ENCODE results near the gene ADGRL3. TPM values are rescaled to one million over a fixed set of nuclear protein-coding genes. Genes with fewer than 3 reads are reported as not detected.

The ADGRL3 gene
- total and polyA plus RNA-seq, 7 donors, result under 0.01 to 11.9 (median 5.4) TPM

GRCh38 chr4:62096881-62097280, 896.8 kb downstream of the ADGRL3 start:
- Histone ChIP-seq H3K27me3 (no peaks in the 10 kb centered on the region), H3K27ac (no peak overlapping the region), H3K36me3 (no peaks in the 10 kb centered on the region), H3K4me1 (no peaks in the 10 kb centered on the region), H3K9me3 (peaks cover 0 to 3% (median 0%) of the 10 kb centered on the region in 4 donors), H3K4me3 (no peak overlapping the region)
- no peak for TF ChIP-seq EP300 (IDR thresholded peaks at IDR 0.05)
- TF ChIP-seq POLR2A (IDR thresholded peaks at IDR 0.05), result no peak
- TF ChIP-seq CTCF (IDR thresholded peaks at IDR 0.05), result no peak
- no peak for TF ChIP-seq POLR2AphosphoS5 (IDR thresholded peaks at IDR 0.05)
- intact Hi-C loops (cut with DNase I), result no loop called here
- WGBS, 2 donors, result 52 to 68% methylated on average over 2 of the region's 2 CpGs
- DNase-seq, result no peak

GRCh38 chr4:62115216-62115615, 915.1 kb downstream of the ADGRL3 start:
- WGBS, 2 donors, result 64 to 77% methylated on average over 1 of the region's 1 CpG
- Histone ChIP-seq H3K36me3 (no peaks in the 10 kb centered on the region), H3K9me3 (no peaks in the 10 kb centered on the region), H3K27me3 (no peaks in the 10 kb centered on the region), H3K4me1 (no peaks in the 10 kb centered on the region), H3K4me3 (no peak overlapping the region), H3K27ac (no peak overlapping the region)
- TF ChIP-seq POLR2A (IDR thresholded peaks at IDR 0.05) (no peak), CTCF (IDR thresholded peaks at IDR 0.05) (no peak), POLR2AphosphoS5 (IDR thresholded peaks at IDR 0.05) (no peak), EP300 (IDR thresholded peaks at IDR 0.05) (no peak)
- DNase-seq, result no peak
- intact Hi-C loops (cut with DNase I), result no loop called here

GRCh38 chr4:62117886-62118285, 917.8 kb downstream of the ADGRL3 start:
- Histone ChIP-seq H3K9me3 (no peaks in the 10 kb centered on the region), H3K27ac (no peak overlapping the region), H3K4me1 (no peaks in the 10 kb centered on the region), H3K27me3 (no peaks in the 10 kb centered on the region), H3K36me3 (no peaks in the 10 kb centered on the region), H3K4me3 (no peak overlapping the region)
- TF ChIP-seq POLR2AphosphoS5 (IDR thresholded peaks at IDR 0.05) (no peak), EP300 (IDR thresholded peaks at IDR 0.05) (no peak), POLR2A (IDR thresholded peaks at IDR 0.05) (no peak), CTCF (IDR thresholded peaks at IDR 0.05) (no peak)
- DNase-seq, result no peak
- intact Hi-C loops (cut with DNase I), result no loop called here
- 92 to 96% methylated on average over 2 of the region's 2 CpGs for WGBS, 2 donors

DNA sequence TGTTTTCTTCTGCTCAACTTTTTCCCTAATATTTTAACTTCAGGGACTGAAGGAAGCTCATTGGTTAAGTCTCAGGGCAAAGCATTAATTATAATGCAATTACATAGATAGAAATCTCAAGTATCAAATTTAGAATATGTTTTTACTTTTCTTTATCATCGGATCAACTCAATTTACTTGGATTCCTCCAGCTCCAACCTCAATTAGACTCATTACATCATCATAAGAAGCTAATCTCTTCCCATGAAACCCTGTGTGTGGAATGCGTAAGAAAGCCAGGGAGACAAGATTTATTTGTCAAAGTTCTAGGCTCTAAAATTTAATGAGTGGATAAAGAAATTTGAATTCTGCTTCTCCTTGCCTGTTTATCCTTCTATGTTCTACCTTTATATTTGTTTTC, 918.4 kb downstream of the ADGRL3 start:
- Histone ChIP-seq H3K4me1 (no peaks in the 10 kb centered on the region), H3K27me3 (no peaks in the 10 kb centered on the region), H3K4me3 (no peak overlapping the region), H3K27ac (no peak overlapping the region), H3K9me3 (no peaks in the 10 kb centered on the region), H3K36me3 (no peaks in the 10 kb centered on the region)
- intact Hi-C loops (cut with DNase I), result no loop called here
- no peak for DNase-seq
- WGBS, 2 donors, result 86 to 88% methylated on average over 2 of the region's 2 CpGs
- TF ChIP-seq CTCF (IDR thresholded peaks at IDR 0.05) (no peak), EP300 (IDR thresholded peaks at IDR 0.05) (no peak), POLR2AphosphoS5 (IDR thresholded peaks at IDR 0.05) (no peak), POLR2A (IDR thresholded peaks at IDR 0.05) (no peak)

GRCh38 chr4:62119195-62119594, 919.1 kb downstream of the ADGRL3 start:
- Histone ChIP-seq H3K27me3 (no peaks in the 10 kb centered on the region), H3K9me3 (no peaks in the 10 kb centered on the region), H3K27ac (no peak overlapping the region), H3K4me1 (no peaks in the 10 kb centered on the region), H3K4me3 (no peak overlapping the region), H3K36me3 (no peaks in the 10 kb centered on the region)
- intact Hi-C loops (cut with DNase I), result no loop called here
- no peak for DNase-seq
- no peak for TF ChIP-seq POLR2AphosphoS5 (IDR thresholded peaks at IDR 0.05)
- TF ChIP-seq POLR2A (IDR thresholded peaks at IDR 0.05), result no peak
- TF ChIP-seq EP300 (IDR thresholded peaks at IDR 0.05), result no peak
- no peak for TF ChIP-seq CTCF (IDR thresholded peaks at IDR 0.05)
